Measurements from ENCODE around the gene CYP3A4.
"Not testable (repeated sequence)": the region's sequence is repeated elsewhere in the genome, so short reads cannot be mapped to it uniquely, and the experiment has no call there.

Gene CYP3A4

GRCh38 chr7:99755085-99755484 is 28.9 kb downstream of the CYP3A4 start:
- no peaks in the 10 kb centered on the region for H3K36me3 ChIP-seq (ENCODE audit: control insufficient read depth, insufficient read depth, low read length)
- H3K27me3 ChIP-seq (replicated peaks; ENCODE audit: control insufficient read depth, insufficient read depth, low read length) = no peaks in the 10 kb centered on the region; the same call in 1 of the 2 replicates
- H3K4me3 ChIP-seq (replicated peaks; ENCODE audit: low read depth, low read length) = no peak overlapping the region
- TF ChIP-seq CTCF (IDR thresholded peaks at IDR 0.05; ENCODE audit: insufficient read depth, low read length, poor library complexity, severe bottlenecking) = no peak
- no peak for DNase-seq (ENCODE audit: extremely low read depth, insufficient read length)

DNA sequence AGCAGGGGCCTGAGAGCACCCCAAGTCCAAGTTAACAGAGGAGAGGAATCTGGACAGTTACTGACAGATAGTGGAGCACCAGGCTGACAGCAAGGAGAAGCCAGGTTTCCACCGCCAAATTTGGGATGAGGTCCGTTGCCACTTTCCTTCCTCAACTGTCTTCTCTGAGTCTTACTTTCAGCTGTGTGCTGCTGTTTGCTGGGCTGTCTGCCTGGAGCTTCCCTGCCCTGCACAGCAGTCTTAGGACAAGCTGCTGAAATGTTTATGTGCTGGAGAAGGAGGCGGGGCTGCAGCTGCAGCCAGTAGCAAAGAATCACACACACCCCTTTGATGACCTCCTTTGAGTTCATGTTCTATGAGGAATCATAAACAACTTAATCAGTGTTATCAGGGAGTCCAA is 31.6 kb downstream of the CYP3A4 start:
- Histone ChIP-seq H3K27me3 (replicated peaks; ENCODE audit: control insufficient read depth, insufficient read depth, low read length) (no peaks in the 10 kb centered on the region; the same call in 1 of the 2 replicates), H3K36me3 (ENCODE audit: control insufficient read depth, insufficient read depth, low read length) (no peaks in the 10 kb centered on the region), H3K4me3 (replicated peaks; ENCODE audit: low read depth, low read length) (no peak overlapping the region)
- no peak for DNase-seq (ENCODE audit: extremely low read depth, insufficient read length)
- TF ChIP-seq CTCF (IDR thresholded peaks at IDR 0.05; ENCODE audit: insufficient read depth, low read length, poor library complexity, severe bottlenecking) = no peak

GRCh38 chr7:99751322-99752052 is 32.5 kb downstream of the CYP3A4 start:
- not testable (repeated sequence) for H3K4me3 ChIP-seq (replicated peaks; ENCODE audit: low read depth, low read length); H3K36me3 ChIP-seq (ENCODE audit: control insufficient read depth, insufficient read depth, low read length); DNase-seq (ENCODE audit: extremely low read depth, insufficient read length); H3K27me3 ChIP-seq (replicated peaks; ENCODE audit: control insufficient read depth, insufficient read depth, low read length)

GRCh38 chr7:99748846-99749579 is 35.0 kb downstream of the CYP3A4 start:
- TF ChIP-seq CTCF (IDR thresholded peaks at IDR 0.05; ENCODE audit: insufficient read depth, low read length, poor library complexity, severe bottlenecking) = no peak
- H3K27me3 ChIP-seq (replicated peaks; ENCODE audit: control insufficient read depth, insufficient read depth, low read length) = no peaks in the 10 kb centered on the region
- no peak for DNase-seq (ENCODE audit: extremely low read depth, insufficient read length)

DNA sequence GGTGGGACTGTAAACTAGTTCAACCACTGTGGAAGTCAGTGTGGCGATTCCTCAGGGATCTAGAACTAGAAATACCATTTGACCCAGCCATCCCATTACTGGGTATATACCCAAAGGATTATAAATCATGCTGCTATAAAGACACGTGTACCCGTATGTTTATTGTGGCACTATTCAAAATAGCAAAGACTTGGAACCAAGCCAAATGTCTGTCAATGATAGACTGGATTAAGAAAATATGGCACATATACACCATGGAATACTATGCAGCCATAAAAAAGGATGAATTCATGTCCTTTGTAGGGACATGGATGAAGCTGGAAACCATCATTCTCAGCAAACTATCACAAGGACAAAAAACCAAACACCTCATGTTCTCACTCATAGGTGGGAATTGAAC is 37.1 kb downstream of the CYP3A4 start:
- H3K4me3 ChIP-seq (replicated peaks; ENCODE audit: low read depth, low read length); H3K27me3 ChIP-seq (replicated peaks; ENCODE audit: control insufficient read depth, insufficient read depth, low read length); H3K36me3 ChIP-seq (ENCODE audit: control insufficient read depth, insufficient read depth, low read length); DNase-seq (ENCODE audit: extremely low read depth, insufficient read length): not testable (repeated sequence)

More at GRCh38 chr7:99748846-99749579, 35.0 kb downstream of the CYP3A4 start:
- H3K36me3 ChIP-seq (ENCODE audit: control insufficient read depth, insufficient read depth, low read length) = no peaks in the 10 kb centered on the region
- H3K4me3 ChIP-seq (replicated peaks; ENCODE audit: low read depth, low read length) = no peak overlapping the region

GRCh38 chr7:99745395-99745794 is 38.6 kb downstream of the CYP3A4 start:
- not testable (repeated sequence) for H3K36me3 ChIP-seq (ENCODE audit: control insufficient read depth, insufficient read depth, low read length); H3K4me3 ChIP-seq (replicated peaks; ENCODE audit: low read depth, low read length); H3K27me3 ChIP-seq (replicated peaks; ENCODE audit: control insufficient read depth, insufficient read depth, low read length); DNase-seq (ENCODE audit: extremely low read depth, insufficient read length)

GRCh38 chr7:99742737-99743394 is 41.1 kb downstream of the CYP3A4 start:
- DNase-seq (ENCODE audit: extremely low read depth, insufficient read length) = no peak
- no peak overlapping the region for H3K4me3 ChIP-seq (replicated peaks; ENCODE audit: low read depth, low read length)
- no peaks in the 10 kb centered on the region for H3K36me3 ChIP-seq (ENCODE audit: control insufficient read depth, insufficient read depth, low read length)
- H3K27me3 ChIP-seq (replicated peaks; ENCODE audit: control insufficient read depth, insufficient read depth, low read length) = no peaks in the 10 kb centered on the region; the same call in 1 of the 2 replicates
- no peak for TF ChIP-seq CTCF (IDR thresholded peaks at IDR 0.05; ENCODE audit: insufficient read depth, low read length, poor library complexity, severe bottlenecking)

Data from GM06990 (cell line).